OCI-M1 (cell line): ENCODE results near the gene HIP1.
"Not testable (repeated sequence)": the region's sequence is repeated elsewhere in the genome, so short reads cannot be mapped to it uniquely, and the experiment has no call there.

ENCODE experiments used
- DNase-seq: peaks from one replicate; lab custom pipeline; 2025; lab: John Stamatoyannopoulos, UW

The HIP1 gene

GRCh38 chr7:75569629-75570282, 169.0 kb downstream of the HIP1 start:
- DNase-seq = peak; percentile 48

DNA sequence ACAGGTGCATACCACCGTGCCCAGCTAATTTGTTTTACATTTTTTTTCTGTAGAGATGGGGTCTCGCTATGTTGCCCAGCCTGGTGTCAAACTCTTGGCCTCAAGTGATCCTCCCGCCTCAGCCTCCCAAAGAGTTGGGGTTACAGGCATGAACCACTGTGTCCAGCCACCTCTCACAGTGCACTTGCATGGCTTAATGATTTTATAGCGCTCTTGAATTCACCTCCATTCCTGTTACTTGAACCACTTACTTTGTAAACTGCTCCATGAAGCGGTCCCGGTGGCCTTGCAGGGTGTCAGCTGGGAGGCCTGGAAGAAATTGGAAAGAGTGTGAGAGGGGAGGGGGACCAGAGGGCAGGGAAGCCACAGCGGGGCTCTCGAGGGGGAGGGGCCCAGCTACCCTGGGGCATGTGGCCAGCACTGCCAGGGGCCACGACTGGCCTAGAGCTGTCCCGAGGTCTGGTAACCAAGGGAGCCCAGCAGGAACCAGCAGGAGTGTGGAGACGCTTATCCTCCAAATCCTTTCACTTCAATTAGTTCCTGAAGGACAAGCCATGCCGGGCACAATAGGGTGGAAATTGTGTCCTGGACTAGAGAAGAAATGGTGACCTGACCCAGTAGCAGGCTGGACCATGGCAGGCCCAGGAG, 170.7 kb downstream of the HIP1 start:
- DNase-seq = no peak

- no peak for DNase-seq
Observed at GRCh38 chr7:75565132-75565837, 173.5 kb downstream of the HIP1 start.

DNA sequence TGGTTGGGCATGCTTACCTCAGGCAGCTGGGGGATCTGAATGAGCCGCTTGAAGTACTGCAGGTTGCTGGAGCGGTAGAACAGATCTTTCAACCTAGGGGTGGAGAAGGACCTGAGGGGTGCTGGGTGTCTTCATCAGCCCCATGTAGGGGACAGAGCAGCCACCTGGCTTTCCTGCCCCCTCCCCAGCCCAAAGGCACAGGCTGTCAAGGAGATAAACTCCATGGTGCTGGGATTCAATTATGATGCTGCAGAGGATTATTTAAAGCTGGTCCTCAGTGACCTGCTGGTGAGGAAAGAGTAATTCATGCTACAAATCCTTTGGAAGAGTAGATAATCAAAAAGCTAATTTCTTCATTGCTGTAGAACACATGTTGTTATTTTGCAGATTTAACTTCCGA, 175.6 kb downstream of the HIP1 start:
- no peak for DNase-seq

- DNase-seq = no peak
Observed at GRCh38 chr7:75559976-75560365, 178.8 kb downstream of the HIP1 start.

- DNase-seq = no peak
Observed at GRCh38 chr7:75559355-75559975, 179.3 kb downstream of the HIP1 start.

GRCh38 chr7:75556835-75557234, 181.9 kb downstream of the HIP1 start:
- DNase-seq = not testable (repeated sequence)

DNA sequence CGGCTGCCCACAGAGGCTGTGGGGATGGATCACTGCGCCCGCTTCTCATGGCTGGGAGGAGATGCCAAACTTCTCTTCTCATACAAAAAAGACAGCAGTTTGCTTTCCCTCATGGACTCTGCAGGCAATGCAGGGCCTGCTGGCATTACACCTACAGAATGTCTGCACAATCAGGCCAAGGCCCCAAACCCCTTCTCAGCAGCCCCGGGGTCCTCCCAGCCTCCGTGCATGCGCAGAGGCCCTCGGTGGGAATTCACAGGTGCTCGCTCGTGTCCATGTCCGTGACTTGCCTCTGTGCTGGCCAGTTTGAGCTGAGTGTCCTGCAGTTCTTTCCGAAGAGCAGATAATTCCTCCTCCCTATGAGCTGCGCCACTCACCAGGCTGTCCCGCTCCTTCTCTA, 183.0 kb downstream of the HIP1 start:
- no peak for DNase-seq

- no peak for DNase-seq
Observed at GRCh38 chr7:75546237-75547015, 192.3 kb downstream of the HIP1 start.

GRCh38 chr7:75537731-75538130, 201.0 kb downstream of the HIP1 start:
- DNase-seq = no peak

DNA sequence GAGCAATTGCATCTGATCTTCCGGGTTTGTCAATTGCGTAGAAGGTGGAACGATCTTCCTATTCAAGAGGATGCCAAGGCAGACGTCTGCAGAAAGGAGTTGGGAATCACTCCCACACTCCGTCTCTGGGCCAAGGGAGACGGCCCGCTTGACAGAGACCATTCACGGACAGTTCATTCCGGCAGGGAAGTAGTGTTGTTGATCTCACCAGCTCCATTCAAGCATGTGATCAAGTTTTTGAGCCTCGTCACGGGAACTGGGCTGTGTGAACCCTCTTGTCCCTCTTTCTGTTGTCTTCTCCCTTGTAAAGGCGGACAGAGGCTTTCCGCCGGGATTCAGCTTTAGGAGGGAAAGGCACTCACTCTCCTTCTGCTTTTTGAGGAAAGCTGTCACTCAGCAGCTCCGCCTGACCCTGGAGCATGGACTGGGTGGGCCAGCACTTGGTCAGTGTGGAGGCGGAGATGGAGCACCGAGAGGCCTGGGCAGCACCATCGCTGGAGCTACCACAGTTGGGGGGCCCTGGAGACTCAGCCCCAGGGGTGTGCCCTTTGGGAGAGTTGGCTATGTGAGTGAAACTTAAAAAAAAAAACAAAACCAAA, 201.7 kb downstream of the HIP1 start:
- DNase-seq = no peak

- DNase-seq = no peak
Observed at GRCh38 chr7:75536491-75536890, 202.2 kb downstream of the HIP1 start.

DNA sequence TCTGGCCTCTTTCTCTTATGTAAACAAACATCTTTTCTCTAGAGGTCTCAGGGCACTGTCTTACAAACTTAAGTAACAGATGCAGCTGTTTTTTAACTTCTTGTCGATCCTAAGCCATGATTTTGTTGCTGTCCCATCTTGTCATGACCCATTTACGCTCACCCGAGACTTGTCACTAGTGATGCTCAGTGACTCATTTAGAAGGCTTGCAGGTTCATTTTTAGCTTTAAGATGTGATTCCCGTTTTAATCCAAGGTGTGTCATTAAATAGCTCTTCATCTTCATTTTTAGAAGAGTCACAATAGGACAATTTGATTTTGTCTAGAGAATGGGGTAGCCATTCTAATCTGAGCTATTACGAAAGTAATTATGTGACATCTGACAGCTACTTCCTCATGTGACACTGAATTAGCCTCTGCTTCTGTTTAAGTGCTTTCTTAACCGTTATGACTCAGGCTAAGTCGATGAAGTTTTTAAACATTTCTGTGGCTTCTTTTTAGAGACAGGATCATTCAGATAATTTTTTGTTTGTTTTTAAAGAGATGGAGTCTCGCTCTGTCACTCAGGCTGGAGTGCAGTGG, 203.9 kb downstream of the HIP1 start:
- DNase-seq = peak; percentile 79

DNA sequence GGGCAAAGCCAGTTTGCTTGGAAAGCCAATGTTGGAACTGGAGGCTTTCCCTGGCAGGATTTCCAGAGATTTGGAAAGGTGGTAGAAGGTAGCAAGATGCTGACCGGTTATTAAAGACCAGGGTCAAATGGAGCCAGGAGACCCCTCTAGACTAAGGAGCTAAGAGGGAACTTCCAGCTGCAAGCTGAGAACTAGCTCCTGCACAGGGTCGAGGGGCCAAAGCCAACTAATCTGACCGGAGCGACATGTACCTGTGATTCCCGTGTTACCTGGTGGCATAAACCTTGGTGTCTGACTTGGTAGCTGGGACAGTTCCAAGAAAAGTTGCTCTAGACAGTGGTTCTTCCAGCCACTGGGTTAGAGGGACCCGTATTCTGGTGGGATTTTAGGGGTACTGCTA, 204.8 kb downstream of the HIP1 start:
- no peak for DNase-seq

DNA sequence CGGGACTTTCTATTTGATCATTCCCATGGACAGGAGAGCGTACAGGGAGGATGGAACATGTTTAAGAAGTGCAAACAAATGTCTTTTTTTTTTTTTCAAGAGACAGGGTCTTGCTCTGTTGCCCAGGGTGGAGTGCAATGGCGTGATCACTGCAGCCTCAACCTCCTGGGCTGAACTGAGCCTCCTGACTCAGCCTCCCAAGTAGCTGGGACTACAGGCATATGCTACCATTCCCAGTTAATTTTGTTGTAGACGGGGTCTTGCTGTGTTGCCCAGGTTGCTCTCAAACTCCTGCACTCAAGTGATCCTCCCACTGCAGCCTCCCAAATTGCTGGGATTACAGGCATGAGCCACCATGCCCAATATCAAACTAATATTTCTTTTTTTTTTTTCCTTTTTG, 206.1 kb downstream of the HIP1 start:
- no peak for DNase-seq

DNA sequence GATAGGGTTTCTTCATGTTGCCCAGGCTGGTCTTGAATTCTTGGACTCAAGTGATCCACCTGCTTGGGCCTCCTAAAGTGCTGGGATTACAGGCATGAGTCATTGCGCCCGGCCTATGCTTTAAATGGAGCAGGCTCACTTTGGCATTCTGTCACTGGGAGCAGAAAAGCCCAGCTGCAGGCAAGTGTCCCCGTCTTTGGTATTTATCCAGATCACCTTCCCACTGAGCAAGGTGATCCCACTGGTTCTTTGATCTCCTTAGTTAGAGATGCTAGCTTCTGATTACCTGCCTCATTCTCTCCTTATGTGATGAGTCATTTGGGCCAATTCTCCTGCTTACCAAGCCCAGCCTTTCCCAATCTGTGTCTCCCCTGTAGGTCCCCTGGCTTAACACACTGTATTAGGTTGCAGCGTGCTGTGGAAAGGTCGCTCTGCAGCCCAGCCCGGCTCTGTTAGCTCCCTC, 207.4 kb downstream of the HIP1 start:
- DNase-seq = no peak

DNA sequence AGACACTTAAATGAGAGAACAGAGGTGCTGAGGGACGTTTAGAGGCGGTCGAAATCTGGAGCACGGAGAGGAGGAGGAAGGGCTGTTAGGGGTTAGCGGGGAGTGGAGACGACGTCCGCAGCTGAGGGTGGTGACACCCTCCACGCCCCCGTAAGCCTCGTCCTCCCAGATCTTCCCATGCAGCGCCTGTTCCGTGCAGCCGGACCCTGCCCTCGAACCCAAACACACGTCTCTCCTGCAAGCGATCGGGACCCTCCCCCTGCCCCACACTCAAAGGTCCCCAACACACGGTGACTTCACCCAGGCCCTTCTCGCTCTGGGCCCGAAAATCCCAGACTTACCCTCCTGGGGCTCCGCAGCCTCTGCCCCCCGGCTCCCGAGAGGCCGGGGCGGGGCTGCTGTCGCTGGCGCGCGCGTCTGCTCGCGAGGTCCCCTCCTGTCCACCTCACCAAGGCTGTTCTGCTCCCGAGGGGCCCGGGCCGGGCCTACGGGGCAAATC, 211.5 kb downstream of the HIP1 start:
- not testable (repeated sequence) for DNase-seq

- not testable (repeated sequence) for DNase-seq
Observed at GRCh38 chr7:75521727-75522126, 217.0 kb downstream of the HIP1 start.

DNA sequence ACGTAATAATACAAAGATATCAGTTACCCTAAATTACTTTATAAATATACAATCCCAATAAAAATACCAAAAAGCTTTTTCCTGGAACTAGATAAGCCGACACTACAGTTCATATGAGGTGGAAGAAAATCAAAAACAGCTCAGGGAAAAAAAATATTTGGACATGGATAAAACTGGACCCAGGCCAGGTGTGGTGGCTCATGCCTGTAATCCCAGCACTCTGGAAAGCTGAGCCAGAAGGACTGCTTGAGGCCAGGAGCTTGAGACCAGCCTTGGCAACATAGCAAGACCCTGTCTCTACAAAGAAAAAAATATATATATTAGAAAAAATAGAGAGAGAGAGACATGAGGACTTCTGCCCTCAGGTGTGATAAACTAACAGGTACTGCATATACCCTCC, 219.9 kb downstream of the HIP1 start:
- DNase-seq = not testable (repeated sequence)

DNA sequence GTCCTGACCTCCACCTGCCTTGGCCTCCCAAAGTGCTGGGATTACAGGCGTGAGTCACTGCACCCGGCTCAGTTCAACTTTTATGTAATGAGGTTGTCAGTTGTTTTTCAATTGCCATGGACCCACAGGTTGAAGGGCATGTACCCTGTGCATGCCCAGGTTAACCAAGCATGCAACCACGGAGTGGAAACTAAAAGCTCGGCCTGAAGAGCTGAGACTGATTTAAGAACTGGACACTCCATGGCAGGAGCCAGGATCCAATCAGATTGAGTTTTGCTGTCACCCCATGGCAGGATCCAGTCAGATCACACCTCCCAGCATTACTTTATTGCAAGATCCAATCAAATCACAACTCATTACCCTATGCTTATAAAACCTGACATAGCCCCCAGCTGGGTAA, 229.7 kb downstream of the HIP1 start:
- not testable (repeated sequence) for DNase-seq

DNA sequence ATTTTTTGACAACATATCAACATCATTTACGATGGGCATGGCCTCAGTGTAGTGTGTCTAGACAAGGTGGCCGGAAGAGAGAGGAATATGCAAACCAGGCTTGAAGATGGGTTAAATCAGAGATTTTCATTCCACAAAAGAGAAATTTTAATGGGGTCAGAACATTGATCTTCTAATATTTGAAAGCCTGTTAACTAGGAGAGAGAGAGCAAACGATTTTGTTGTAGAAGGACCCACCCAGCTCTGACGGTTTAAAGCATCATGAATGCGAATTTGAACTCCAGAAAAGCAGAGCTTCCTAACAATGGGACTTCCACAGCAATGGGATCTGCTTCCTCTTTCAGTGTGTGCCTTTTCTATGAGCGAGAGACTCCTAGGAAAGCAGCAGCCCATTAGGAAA, 246.7 kb downstream of the HIP1 start, which contains the start of gene SPDYE5:
Gene SPDYE5, plus strand, starts transcription at position 301 of the 400 bp plus-strand sequence. CDS start 1,728 bp downstream, outside the sequence.
- not testable (repeated sequence) for DNase-seq
